ENCODE data around the gene PPP1R16B.
"Not testable (repeated sequence)": the region's sequence is repeated elsewhere in the genome, so short reads cannot be mapped to it uniquely, and the experiment has no call there.

Gene PPP1R16B

DNA sequence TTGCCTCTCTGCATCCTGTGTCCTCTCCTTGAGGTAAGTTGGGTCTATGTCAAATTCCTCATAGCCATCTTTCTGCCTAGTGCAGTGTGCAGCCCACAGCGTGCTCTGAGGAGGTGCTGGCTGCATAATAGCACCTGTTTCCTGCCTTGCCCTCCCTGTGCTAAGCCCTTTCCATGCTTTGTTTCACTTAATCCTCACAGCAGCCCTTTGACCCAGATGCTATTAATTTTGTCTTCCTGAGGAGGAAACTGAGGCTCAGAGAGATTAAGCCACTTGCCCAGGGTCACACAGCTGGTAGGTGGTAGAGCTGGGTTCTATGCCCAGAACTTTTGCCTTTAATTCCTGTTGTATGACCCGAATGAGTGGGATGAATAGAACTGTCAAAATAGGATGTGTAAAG lies 134.2 kb downstream of the PPP1R16B start:
- DNase-seq, result no peak

DNA sequence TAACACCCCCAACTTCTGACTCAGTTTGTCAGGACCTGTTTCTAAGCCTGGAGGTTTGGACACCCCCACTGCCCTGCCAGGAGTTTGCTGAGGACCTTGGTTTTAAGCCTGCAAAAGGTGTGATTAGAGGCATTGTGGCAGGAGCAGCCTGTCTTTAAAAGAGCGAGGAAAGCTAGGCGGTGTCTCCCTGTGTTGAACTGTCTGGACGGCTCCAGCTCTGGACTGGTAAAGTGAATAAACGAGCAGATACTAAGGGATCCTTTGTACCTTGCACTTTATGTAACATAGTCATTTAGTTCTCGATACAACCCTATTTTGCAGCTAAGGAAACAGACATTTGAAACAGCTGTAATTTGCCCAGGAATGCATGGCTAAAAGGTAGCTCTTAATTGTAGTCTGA lies 135.1 kb downstream of the PPP1R16B start:
- no peak for DNase-seq

DNA sequence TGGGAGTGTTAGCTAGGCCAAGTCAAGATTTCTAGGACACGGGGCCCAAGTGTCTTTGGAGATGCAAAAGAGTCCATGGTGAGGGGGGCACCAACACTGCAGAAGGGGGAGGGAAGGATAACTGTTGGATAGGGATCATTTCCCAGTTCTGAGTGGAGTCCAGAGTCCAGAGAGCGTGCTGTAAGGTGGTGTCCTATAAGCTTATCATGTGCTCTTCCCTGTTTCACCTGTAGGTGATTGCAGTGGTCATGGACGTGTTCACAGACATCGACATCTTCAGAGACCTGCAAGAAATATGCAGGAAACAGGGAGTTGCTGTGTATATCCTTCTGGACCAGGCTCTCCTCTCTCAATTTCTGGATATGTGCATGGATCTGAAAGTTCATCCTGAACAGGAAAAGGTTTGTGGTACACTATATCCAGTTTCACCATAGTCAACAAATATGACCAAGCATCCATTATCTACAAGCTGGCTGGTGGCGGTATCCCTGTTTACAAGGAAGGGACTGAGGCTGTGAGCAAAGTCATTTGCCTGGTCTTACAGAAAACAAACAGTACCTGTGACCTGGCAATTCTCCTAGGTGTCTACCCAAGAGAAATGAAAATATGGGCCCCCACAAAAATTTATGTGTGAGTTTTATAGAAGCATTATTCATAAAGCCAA lies 136.4 kb downstream of the PPP1R16B start:
- no peak for DNase-seq

DNA sequence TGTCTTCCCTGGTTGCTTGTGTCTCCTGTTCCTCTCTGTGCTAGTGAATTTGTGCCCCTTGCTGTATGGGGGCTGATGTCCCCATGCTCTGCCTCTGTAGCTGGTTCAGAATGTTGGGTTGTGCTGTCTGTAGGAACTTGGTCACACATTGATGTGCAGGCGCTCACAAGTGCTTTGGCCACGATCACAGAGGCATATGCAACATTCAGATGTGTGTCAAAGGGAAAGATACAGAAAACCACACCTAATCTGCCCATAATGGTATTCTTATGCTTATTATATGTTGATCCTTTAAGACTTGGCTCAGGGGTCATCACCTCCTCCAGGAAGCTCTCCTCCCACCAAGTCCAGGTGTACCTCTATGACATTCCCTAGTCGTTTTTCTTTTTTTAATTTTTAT lies 139.5 kb downstream of the PPP1R16B start:
- no peak for DNase-seq

DNA sequence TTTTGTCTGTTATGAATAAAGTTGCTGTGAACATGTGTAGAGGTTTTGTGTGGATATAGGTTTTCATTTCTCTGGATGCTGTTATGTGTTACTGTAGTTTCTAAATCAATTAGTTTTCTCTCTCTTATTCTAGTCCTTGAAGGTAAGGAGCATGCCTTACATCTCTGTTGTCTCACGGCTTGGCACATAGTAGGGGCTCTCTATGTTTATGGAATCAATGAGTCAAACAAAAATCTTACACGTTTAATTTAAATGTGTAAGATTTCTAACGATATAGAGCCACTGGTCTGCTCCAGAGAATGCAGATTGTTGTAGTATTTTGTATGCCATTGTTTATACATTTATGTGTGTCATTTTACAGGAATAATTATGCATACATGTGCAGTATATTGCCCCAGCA lies 141.3 kb downstream of the PPP1R16B start:
- no peak for DNase-seq

DNA sequence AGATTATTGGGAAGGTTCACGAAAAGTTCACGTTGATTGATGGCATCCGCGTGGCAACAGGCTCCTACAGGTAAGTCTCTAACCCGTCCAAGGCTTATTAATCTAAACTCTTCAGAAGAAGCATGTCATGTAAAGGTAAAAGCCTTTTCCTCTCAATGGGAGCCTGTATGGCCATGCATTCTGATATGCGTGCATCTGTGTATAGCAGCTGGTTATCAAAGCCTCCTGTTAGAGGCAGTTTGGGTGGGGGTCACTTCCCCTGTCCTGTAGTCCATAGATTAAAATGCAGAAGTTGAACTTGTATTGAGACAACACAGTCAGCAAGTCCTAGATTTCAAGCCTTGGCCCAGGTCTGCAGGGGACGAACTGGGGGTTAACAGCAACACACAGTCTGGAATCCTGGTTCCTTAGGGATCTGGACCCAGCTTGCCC lies 142.4 kb downstream of the PPP1R16B start:
- no peak for DNase-seq

DNA sequence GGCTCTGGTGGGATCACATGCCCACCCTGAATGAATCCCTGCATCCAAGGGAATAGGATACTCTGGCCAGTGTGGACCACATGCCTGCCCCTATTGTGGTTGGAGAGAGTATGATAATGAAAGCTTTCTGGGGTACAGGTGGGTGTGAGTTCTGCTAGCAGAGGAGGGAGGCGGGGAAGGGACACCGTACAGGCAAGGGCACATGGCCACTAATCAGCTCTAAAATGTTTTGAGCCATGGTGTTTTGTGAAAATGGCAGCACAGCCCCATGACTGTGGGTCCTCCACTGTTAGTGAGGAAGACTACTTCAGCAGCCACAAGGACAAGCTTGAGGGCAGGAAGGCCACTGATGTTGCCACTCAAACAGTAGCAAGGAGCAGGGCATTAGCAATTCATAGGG lies 144.8 kb downstream of the PPP1R16B start:
- DNase-seq, result no peak

DNA sequence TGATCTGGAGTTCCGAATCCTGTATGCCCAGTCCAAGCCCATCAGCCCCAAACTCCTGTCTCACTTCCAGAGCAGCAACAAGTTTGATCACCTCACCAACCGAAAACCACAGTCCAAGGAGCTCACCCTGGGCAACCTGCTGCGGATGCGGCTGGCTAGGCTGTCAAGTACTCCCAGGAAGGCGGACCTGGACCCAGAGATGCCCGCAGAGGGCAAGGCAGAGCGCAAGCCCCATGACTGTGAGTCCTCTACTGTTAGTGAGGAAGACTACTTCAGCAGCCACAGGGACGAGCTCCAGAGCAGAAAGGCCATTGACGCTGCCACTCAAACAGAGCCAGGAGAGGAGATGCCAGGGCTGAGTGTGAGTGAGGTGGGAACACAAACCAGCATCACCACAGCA lies 146.1 kb downstream of the PPP1R16B start:
- no peak for DNase-seq

DNA sequence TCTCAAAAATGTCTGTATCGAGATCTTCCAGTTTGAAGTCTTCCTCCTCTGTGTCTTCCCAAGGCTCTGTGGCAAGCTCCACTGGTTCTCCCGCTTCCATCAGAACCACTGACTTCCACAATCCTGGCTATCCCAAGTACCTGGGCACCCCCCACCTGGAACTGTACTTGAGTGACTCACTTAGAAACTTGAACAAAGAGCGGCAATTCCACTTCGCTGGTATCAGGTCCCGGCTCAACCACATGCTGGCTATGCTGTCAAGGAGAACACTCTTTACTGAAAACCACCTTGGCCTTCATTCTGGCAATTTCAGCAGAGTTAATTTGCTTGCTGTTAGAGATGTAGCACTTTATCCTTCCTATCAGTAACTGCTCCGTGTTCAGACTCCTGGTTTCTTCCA lies 146.7 kb downstream of the PPP1R16B start:
- DNase-seq, result no peak

DNA sequence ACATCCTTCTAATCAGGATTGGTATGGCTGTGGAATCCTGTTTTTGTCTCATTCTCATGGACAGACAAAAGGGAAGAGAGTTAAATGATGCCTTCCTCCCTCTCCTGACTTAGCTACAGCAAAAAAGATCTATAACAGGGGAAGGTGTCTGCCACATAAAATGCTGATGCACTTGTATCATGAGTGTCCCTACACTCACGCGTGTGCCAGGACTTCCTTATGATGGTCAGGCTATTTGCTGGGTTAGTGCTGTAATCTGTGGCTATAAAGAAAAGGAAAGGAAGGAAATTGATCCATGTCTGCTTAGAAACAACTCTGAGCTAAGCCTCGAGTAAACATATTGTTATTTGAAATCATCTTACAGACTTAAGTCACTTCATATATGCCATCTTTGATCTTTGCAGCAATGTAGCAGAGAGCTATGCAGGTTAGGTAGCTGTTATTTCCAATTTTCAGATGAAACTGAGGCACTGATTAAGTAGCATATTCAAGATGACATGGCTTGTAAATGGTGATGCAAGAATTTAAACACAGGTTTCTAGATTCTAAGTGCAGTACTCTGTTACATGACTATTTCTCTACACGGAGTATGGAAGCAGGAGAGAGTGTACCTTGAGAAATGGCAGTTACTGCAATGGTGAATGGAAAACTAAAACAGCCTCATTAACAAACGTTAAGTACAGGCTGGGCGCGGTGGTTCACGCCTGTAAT lies 148.3 kb downstream of the PPP1R16B start:
- no peak for DNase-seq

DNA sequence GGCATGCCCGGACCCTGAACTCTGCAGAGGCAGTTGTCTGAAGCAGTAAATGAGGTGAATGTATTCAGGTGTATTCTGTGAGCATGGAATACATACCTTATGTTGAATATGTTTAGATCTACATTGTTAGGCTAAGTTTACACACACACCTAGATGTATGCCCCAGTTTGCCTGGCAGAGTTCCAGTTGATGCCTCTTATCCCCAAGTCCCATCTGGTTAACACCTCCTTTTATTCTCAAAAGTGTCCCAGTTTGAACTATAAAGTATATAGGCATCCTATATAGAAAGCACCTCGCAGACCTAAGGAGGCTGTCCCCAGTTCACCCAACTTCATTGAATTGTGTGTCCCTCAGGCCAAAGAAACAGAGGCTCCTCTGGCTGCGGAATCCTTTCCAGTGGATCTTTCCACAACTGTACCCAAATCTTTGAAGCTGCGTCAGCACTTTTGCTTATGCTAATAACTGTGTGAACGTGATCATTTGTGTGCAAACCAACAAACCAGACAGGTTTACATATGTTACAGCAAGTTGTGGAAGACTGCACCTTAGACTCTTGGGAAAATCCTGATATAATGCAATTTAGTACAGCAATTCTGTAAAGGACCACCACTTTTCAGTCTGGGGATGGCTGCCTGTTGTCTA lies 151.9 kb downstream of the PPP1R16B start:
- DNase-seq, result no peak

DNA sequence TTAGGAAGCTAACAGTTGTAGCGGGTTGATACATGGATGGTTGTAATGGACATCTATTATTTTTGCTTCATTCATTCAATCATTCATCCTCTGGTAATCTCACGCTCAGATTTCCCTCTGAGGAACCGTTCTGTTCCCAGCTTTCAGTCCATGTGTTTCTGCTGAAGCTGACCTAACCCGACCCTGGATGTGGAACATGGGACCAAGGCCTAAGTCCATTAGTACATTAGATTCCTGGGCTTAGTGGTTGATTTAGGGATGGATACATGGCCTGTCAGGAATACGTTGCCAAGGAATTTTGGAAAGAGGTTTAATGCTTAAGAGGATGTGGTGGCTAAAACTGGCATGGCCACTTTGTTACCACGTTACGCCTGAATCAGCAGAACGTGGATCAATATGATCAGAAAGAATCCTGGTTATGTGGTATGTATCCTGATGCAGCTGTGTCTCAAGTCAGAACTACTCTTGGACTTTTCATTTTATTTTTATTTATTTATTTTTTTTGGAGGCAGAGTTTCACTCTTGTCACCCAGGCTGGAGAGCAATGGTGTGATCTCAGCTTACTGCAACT lies 152.5 kb downstream of the PPP1R16B start:
- no peak for DNase-seq

DNA sequence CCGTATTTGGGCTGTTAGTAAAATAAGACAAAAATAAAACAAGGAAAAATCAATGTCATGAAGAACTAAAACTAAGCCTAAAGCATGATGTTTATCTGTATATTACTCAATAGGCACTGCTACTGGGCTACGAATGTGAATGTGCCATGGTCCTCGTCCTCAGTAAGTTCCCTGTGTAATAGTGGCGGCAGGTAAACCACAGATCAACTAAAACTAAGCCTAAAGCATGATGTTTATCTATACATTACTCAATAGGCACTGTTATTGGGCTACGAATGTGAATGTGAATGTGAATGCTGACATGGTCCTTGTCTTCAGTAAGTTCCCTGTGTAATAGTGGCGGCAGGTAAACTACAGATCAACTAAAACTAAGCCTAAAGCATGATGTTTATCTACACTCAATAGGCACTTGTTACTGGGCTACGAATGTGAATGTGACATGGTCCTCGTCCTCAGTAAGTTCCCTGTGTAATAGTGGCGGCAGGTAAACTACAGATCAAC lies 154.7 kb downstream of the PPP1R16B start:
- not testable (repeated sequence) for DNase-seq

DNA sequence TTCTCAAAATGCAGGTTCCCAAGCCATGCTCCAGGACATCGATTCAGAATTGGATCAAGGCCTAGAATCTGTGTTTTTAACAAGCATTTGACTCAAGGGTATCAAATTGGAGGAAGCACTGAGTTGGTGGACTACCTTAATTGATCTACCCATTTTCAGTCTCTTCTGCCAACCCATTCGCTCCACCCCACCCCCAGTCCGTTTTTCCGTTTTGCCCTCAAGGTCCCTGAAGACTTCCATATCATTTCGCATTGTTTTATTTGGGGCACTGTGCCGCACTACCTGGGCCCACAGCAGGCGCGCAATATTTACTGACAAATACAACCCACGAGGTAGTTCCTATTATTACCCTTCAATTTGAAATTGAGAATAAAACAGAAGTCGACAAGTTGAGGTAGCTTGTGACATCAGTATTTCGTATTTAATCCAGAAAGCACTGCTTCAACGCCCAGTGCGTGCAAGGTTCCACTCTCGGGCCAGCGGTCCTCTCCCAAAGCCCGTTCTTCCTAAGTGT lies 156.1 kb downstream of the PPP1R16B start:
- DNase-seq, result peak; percentile 12

DNA sequence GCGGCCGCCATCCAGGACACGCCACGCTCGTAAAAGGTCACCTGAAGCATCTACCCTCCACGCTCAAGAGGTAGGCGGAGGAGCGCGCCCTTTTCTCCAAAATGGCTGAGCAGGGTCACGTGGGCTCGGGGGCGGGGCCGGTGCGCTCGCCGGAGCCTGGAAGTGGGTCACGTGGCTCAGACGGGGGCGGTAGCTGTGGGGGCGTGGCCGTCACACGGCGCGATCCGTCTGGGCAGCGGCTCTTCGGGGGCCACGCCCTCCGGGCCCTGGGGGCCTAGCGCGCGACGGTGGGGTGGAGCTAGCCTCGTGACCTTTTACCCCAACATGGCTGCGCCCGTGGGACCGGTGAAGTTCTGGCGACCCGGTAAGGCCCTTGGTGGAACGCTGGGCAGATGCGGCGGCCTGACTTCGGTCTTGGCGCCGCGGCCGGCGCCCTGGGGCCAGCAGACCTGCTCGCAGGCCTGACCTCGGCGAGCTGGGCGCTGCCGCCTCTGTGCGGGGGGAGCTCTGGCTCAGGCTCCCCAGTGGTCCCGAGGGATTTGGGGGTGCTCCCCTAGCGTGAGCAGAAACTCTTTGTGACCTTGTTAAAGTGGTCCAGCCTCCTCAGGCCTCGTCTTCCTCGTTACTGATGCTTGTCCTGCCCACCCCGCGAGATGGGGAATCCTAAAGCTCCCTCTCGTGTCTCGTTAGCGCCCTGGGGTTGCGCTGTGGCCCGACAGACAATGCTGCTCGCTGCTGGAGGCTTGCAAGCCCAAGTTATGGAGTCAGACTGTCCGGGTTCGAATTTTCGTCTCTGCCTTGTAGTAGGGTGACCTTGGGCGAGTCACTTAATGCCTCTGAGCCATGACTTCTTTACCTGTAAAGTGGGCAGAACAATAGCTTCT lies 156.8 kb downstream of the PPP1R16B start, which contains the start of gene DHX35:
DHX35 (plus strand) TSS at position 301 of the 884 bp plus-strand sequence; CDS start at position 325, 24 bp downstream.
- DNase-seq, result peak; percentile 99

DNA sequence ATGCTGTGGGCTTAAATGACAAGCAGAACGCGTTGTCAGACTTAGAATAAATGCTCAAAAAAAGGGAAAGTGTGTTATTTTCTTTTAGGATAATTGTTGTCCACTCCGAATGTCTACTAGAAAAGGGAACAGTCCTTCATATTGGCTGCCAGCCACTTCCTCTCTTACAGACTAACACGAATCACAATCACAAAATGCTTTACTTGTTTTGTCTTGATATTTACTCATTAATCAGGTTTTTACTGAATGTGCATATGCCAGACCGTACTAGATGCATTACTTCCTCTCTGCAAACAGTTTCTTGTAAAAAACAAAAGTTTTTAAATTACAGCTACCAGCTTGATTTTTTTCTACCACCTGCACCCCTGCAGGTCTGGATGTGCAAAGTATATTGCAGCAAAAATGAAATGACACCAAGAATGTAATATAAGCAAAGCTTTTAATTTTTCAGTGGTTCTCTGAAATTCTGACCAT lies 157.5 kb downstream of the PPP1R16B start:
- DNase-seq, result no peak

DNA sequence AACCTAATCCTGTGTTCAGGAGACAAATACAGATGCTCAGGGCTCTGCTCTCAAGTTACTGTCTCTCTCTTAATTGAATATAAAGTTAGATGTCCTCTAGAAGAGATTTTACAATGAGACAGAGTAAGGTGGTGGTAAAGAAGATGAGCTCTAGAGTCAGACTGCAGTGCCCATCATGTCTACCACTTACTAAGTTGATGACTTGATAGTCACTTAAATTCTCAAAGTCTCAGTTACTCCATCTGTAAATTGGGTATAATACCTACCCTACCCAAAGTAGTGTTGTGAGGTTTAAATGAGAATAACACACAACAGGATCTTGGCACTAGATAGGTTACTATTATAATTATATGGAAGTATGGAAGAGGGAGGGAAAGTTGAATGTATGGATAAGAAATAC lies 158.2 kb downstream of the PPP1R16B start:
- no peak for DNase-seq

DNA sequence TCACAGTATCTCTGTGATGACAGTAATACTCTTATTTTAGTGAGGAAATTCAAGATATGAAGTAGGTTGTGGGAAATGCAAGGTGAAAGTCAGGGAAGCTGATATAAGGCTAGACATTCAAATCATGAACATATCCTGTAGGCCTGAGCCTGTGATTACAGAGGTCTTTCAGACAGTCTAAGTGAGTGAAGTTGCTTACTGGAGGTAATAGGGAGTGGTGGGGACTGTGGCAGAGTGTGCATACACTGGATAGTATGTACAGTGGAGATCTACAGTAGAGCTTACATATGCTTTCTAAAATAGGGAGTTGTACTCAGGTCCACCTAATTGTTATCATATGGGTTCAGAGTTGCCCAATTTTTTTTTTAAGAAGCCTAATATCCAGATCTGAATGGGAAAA lies 159.8 kb downstream of the PPP1R16B start:
- no peak for DNase-seq

DNA sequence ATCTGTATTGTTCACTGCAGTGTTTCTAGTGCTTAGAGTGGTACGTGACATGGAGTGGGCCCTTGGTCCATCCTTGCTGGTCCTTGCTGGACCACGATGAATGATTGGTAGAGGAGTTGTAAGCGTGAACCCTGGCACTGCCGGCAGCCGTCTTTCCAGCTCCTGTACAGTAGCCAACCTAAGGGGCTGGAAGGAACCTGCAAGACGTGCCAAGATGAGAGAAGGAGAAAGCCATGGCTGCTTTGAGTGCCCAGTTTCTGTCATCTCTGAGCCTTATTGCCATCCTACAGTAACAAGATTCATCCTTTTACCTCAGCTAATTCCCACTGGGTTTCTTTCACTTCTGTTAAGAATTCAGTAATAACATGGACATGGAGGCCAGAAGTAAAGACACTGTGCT lies 162.6 kb downstream of the PPP1R16B start:
- no peak for DNase-seq

DNA sequence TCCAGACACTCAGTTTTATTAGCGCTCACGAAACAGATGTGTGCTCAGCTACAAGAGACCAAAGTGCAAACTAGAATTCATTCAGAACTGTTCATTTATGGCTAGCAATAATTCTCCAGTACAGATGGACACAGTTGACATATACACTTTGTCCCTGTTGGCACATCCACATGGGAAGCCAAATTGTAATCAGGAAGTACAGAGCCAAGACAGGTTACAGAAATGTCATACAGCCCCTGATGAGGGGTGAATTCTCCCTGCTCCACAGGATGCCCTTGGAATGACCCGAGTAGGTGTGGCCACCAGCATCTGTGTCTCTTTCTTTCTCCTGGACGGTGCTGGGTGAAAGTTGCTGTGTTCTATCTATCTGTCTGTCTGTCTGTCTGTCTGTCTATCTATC lies 164.2 kb downstream of the PPP1R16B start:
- no peak for DNase-seq

DNA sequence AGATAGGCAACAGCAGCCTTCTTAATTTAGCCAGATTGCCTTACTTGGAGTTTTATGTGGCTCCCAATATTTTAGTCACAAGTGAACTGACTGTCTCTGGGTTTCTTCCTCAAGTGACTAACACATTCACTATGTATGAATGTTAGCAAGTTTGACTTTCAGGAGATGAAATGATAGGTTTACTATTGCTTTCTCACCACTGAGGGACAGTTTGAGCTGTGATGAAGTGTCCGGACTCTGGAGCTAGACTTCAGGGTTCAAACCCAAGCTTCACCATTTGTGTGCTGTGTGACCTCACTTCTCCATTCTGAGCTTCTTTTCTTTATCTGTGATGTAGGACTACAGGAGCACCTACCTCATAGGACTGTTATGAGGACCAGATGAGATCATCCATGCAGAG lies 164.8 kb downstream of the PPP1R16B start:
- no peak for DNase-seq

Data from stimulated activated naive CD4-positive, alpha-beta T cell treated with Interleukin-2 at 50 U/mL for 16 hours (primary cell).